Panc1 (cell line): Measurements from ENCODE around the gene NEB. TPM values are rescaled to one million over a fixed set of nuclear protein-coding genes. Genes with fewer than 3 reads are reported as not detected.

Experiments
- ATAC-seq: fragments of 200-7000 bp; cut with Tn5 transposase; 2 replicates; pipeline ENCODE4 v1.9.1; 2020; ENCODE audit warnings: mild to moderate bottlenecking, moderate library complexity
- BruUV-seq: library from RNA; stranded (reverse); fragments of 400-500 nt; replicated peaks from 2 replicates; lab custom pipeline; 2021; lab: Mats Ljungman, UMichigan
- CTCF ChIA-PET: fragments of 300-600 bp; sonication (Branson Sonifier 250); formaldehyde crosslinking; loops from one replicate; lab custom pipeline; 2022; ENCODE audit warnings: antibody characterized with exemption; lab: Charles Lee
- POLR2A ChIA-PET: fragments of 300-600 bp; sonication (Branson Sonifier 250); formaldehyde crosslinking; loops from one replicate; lab custom pipeline; 2022; ENCODE audit warnings: antibody characterized with exemption; lab: Charles Lee
- DNase-seq: peaks from one replicate; pipeline ENCODE4 v3.0.0-alpha.2; 2010; ENCODE audit warnings: low read depth, low spot score
- H3K27ac ChIP-seq: 2 replicates; pipeline ENCODE4 v1.5.1; 2011; ENCODE audit warnings: mild to moderate bottlenecking, low read length, inconsistent platforms
- H3K27me3 ChIP-seq: fragments of 200-500 bp; sonication (Bioruptor generic); 2 replicates; pipeline ENCODE4 v1.6.0; 2014; ENCODE audit warnings: low read length, inconsistent platforms; ENCODE audit not compliant: control insufficient read depth, insufficient read depth
- H3K36me3 ChIP-seq: fragments of 200-500 bp; sonication (Bioruptor generic); 2 replicates; pipeline ENCODE4 v1.5.1; 2014; ENCODE audit warnings: inconsistent platforms, mild to moderate bottlenecking, low read length, moderate library complexity; ENCODE audit not compliant: control insufficient read depth, insufficient read depth
- H3K4me1 ChIP-seq: 2 replicates; pipeline ENCODE4 v1.5.1; 2011; ENCODE audit warnings: inconsistent platforms, mild to moderate bottlenecking, low read length, moderate library complexity; ENCODE audit not compliant: control insufficient read depth, insufficient read depth
- H3K4me3 ChIP-seq, 2 experiments: 2 replicates each; pipeline ENCODE4 v1.5.1; 2011 to 2012; ENCODE audit warnings: low read depth in 2 of 2, low read length in 2 of 2, mild to moderate bottlenecking in 2 of 2, inconsistent platforms in 1 of 2, moderate library complexity in 1 of 2
- H3K9me3 ChIP-seq: fragments of 200-500 bp; sonication (Bioruptor generic); 2 replicates; pipeline ENCODE4 v1.5.1; 2014; ENCODE audit warnings: low read depth, mild to moderate bottlenecking, inconsistent platforms, low read length, moderate library complexity; ENCODE audit not compliant: control insufficient read depth, insufficient read depth
- CTCF ChIP-seq: fragments of 450-650 bp; IDR thresholded peaks from 2 replicates; pipeline ENCODE4 v1.5.1; 2017; ENCODE audit warnings: mild to moderate bottlenecking
- POLR2AphosphoS5 ChIP-seq: IDR thresholded peaks from 2 replicates; pipeline ENCODE4 v1.6.1; 2012; ENCODE audit warnings: mild to moderate bottlenecking, low read depth, low read length, moderate library complexity
- REST ChIP-seq, 2 experiments: IDR thresholded peaks; 2 replicates each; pipeline ENCODE4 v1.6.1; 2011 to 2012; ENCODE audit warnings: low read depth in 2 of 2, control low read depth in 1 of 2, low read length in 1 of 2, mild to moderate bottlenecking in 1 of 2, moderate library complexity in 1 of 2; ENCODE audit not compliant: insufficient read depth in 1 of 2
- SIN3A ChIP-seq: IDR thresholded peaks from 2 replicates; pipeline ENCODE4 v1.6.1; 2012; ENCODE audit warnings: low read depth, mild to moderate bottlenecking, low read length, moderate library complexity, borderline replicate concordance; ENCODE audit not compliant: insufficient read depth
- TCF7L2 ChIP-seq: IDR thresholded peaks from 2 replicates; pipeline ENCODE4 v1.6.1; 2011; ENCODE audit warnings: mild to moderate bottlenecking, low read depth, low read length, inconsistent platforms
- in situ Hi-C: cut with HindIII; loops from 2 replicates; pipeline ENCODE4 v1.10.0; 2016; ENCODE audit warnings: low sequenced_read_pairs, low pct_unique_long_range_greater_than_20kb
- intact Hi-C: fragments of 100-400 bp; cut with micrococcal nuclease; formaldehyde crosslinking; loops from one replicate; pipeline ENCODE4 v1.10.0; 2022; ENCODE audit not compliant: unreplicated experiment
- total RNA-seq: library from RNA; stranded (reverse); gene quantifications from one replicate; pipeline ENCODE4 v1.2.1, GENCODE V29; 2021; ENCODE audit not compliant: unreplicated experiment

NEB gene
- total RNA-seq, 1 experiment from 2014 or later = 0.10 TPM

- intact Hi-C loops = no loop called here
- DNase-seq = no peak
- Histone ChIP-seq H3K36me3 (no peaks in the 10 kb centered on the region), H3K27ac (no peak overlapping the region), H3K4me3 (no peak overlapping the region), H3K9me3 (no peaks in the 10 kb centered on the region), H3K27me3 (no peaks in the 10 kb centered on the region), H3K4me1 (no peaks in the 10 kb centered on the region; the same call in 1 of the 2 replicates)
- POLR2A ChIA-PET = no interaction called here
- in situ Hi-C loops = no loop called here
- no peak for ATAC-seq
- no TSS peak for BruUV-seq
- CTCF ChIA-PET = no interaction called here
- TF ChIP-seq POLR2AphosphoS5 = no peak
- no peak for TF ChIP-seq TCF7L2
Measured at GRCh38 chr2:151757861-151758260, 23.6 kb upstream of the NEB start.

DNA sequence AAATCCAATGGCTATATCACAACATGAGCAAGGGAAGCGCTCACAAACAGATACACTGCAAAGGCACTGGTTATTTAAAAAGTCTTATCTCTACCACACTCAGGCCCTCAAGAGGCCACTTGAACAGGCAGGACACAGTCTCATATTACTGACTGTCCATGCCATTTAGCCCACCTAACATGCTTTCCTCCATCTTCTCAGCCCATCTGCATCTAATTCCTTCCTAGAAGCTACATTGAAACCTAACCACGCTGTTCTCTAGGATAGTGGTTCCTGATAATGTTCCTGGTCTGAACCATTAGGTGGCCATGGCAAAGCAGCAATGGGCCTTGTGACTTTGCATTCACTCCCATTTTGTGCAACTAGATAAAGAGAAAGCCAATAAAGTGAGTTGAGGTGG, 22.5 kb upstream of the NEB start:
- intact Hi-C loops = no loop called here

More for the DNA sequence above, 22.5 kb upstream of the NEB start:
- no peak for DNase-seq
- no peak for TF ChIP-seq CTCF
- TF ChIP-seq SIN3A = no peak
- no peak for TF ChIP-seq TCF7L2
- no peak for TF ChIP-seq REST (IDR thresholded peaks at IDR 0.05; ENCODE audit: insufficient read depth in 1 of 2, low read depth in 2 of 2, low read length in 1 of 2)
- TF ChIP-seq POLR2AphosphoS5 = no peak
- H3K27ac ChIP-seq = no peak overlapping the region
- ChIA-PET CTCF (no interaction called here), POLR2A (no interaction called here)
- no peak for ATAC-seq
- H3K36me3 ChIP-seq = no peaks in the 10 kb centered on the region
- no peaks in the 10 kb centered on the region for H3K9me3 ChIP-seq
- no TSS peak for BruUV-seq
- no peaks in the 10 kb centered on the region; the same call in 1 of the 2 replicates for H3K4me1 ChIP-seq
- H3K4me3 ChIP-seq = no peak overlapping the region
- H3K27me3 ChIP-seq = peaks cover under 1% of the 10 kb centered on the region
- in situ Hi-C loops = no loop called here
